Amygdala (tissue), 56 donors: Measurements from ENCODE around the gene ADGRG7.

ENCODE experiments used
- DNase-seq, 56 donors: peaks; one replicate each; lab custom pipeline; 2025; lab: John Stamatoyannopoulos, UW

Gene ADGRG7

DNA sequence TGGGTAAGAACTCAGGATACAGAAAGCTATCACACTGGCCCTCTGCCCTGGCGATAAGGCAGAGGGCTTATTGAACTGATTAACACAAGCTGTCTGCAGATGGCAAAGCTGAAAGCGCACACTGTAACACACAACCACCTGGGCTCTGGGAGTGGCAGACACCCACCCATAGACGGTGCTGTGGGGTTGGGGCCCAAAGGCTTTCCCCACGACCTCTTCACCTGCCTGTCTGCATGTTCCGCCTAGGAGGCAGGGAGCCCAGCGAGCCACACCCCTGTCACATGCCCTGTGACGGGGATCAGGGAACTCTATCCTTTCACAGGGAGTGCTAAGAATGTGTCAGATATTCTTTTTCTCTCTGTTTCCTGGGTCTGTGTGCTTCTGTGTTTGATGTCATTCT, 87.8 kb downstream of the ADGRG7 start:
- DNase-seq = no peak

DNA sequence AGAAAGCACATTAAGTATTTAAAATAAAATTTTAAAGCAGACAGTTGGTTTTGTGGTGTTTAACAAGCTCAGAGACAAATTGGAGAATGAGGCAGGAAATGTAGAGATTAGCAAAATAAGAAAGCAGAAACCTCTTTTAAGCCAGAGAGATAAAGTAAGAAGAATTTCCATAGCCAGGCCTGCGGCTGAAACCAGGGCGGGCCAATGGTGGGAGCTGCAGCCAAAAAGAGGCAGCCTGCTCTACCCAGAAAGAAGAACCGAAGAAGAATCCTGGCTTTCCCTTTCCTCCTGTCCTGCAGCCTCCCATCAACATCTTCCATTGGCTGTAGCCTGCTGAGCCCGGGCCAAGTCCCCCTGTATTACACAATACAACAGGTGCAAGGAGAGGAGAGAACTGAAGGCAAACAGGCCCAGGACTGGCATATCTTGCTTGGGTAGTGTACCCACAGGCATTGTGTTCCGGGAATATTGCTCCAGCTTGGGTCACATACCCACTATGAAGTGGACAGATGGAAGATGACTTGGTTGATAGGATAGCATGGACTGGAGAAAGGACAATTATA, 88.4 kb downstream of the ADGRG7 start:
- no peak for DNase-seq

DNA sequence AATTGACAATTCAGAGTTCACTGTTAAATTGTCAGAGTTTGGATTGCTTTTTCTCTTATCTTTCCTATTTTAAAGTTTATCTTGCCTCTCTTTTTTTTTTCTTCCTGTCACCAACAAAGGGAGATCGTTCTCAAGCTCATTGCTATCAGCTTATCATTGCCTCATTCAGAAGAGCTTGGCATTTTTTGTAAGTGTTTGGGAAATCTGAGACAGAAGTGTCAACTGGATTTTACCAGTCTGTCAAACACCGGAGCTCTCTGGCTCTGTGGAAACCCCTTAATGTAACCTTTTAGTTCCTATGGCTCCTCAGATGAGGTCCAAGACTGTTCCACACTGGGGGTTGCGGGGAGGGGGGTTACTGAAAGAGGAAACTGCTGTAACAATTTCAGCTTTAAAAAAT, 89.3 kb downstream of the ADGRG7 start:
- DNase-seq = no peak

DNA sequence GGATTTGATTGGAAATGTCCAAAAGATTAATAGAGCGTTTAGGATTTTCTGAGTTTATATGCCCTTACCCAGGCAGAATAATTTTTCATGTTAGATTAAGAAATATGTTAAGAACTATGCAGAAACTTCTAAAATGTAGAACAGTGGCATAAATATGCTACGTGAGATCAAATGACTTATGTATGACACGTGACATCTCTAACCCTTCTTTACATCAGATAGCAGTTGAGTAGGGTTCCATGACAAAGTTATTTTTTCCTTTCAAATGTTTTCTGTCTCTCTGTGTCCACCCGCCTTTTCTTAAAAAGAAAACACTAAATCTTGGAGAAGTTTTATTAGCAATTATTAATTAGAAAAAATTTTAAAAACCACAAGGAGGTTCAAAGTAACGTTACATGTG, 91.3 kb downstream of the ADGRG7 start:
- no peak for DNase-seq

DNA sequence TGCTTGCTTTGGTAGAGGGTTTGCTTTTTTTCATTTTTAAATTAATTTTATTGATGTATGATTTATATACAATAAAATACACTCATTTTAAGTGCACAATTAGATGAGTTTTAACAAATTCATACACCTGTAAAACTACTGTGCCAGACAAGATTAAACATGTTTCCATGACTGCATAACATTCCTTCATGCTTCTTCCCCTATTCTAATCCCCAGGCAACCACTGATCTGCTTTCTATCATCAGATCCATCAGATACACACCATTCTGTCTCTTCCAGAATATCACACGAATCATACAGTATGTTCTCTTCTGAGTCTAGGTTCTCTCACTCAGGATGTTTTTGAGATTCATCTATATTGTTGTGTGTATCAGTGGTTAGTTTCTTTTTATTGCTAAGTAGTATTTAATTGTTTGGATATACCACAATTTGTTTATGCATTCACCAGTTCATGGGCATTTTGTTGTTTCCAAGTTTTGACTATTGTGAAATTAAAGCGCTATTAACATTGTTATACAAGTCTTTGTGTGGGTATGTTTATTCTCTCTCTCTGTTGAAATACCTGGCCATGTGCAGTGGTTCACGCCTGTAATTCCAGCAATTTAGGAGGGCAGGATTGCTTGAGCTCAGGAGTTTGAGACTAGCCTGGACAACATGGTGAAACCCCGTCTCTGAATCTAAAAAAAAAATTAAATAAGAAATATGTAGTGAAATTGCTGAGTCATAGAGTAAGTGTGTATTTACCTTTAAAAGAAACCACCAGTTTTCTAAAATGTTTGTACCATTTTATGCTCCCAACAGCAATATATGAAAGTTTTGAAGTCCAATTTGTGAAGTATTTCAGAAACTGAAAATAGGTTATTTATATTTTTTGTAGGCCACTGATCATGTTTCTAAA, 92.9 kb downstream of the ADGRG7 start:
- DNase-seq = no peak

DNA sequence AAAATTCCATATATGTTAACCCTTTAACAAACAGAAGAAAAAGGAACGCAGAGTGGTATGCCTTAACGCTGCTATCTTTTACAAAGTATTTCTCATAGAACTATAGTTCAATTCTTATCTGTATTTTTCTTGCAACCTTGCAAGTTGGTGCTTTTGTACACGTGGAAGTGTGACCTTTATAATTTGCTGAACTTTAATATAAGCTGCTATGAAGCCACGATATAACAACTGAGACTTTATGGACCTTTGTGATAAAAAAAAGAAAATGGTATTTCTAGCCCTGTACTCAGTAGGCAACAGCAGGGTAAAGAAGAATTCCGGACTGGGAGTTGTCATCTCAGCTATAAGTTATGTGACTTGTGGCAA, 93.6 kb downstream of the ADGRG7 start:
- no peak for DNase-seq

DNA sequence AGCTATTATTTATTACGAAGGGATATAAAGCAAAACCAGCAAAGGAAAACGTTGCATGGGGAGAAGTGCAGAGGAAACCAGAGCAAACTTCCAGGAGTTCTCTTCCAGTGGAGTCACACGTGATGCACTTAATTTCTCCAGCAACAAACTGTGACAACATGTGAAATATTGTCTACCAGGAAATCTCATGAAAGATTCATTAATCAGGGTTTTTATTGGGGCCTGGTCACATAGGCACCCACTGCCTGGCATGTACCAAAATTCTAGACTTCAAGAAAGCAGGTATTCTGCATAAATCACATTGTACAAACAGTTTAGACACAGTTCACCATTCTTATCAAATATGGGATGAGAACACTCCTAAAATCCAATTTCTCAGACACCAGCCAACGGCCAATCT, 94.5 kb downstream of the ADGRG7 start:
- no peak for DNase-seq

DNA sequence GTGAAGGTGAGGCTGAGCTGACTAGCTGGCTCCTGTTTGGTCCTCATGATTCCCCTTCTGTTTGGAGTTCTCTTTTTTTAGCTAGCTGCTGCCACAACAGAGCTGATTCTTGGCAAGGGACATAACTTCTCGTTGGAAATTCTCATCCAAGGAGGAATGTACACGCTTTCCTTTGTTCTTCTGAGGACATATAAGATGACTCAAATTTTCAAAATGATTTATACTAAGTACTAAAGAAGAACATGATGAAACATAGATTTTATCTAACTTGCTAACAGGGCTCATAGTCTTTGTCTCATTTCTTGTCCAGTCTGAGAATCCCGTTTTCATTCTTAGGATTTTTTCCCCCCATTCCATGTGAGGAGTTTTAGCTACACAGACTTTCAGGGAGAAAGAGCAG, 97.0 kb downstream of the ADGRG7 start:
- DNase-seq = no peak

DNA sequence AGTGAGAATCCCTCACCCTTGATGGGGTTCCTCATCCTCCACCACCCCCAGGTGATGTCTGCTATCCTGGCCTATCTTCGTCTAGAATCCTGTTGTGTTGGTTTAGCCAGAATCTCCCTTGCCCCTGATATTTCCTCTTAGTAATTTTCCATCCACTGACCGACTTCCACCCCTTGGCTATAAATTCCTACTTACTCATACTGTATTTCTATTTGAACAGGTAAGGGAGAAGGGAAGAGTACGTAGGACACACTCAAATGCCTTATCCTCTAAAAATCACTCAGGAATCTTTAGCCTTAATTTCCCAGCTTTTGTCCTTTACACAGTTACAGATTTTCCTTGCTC, 99.2 kb downstream of the ADGRG7 start:
- DNase-seq = no peak

DNA sequence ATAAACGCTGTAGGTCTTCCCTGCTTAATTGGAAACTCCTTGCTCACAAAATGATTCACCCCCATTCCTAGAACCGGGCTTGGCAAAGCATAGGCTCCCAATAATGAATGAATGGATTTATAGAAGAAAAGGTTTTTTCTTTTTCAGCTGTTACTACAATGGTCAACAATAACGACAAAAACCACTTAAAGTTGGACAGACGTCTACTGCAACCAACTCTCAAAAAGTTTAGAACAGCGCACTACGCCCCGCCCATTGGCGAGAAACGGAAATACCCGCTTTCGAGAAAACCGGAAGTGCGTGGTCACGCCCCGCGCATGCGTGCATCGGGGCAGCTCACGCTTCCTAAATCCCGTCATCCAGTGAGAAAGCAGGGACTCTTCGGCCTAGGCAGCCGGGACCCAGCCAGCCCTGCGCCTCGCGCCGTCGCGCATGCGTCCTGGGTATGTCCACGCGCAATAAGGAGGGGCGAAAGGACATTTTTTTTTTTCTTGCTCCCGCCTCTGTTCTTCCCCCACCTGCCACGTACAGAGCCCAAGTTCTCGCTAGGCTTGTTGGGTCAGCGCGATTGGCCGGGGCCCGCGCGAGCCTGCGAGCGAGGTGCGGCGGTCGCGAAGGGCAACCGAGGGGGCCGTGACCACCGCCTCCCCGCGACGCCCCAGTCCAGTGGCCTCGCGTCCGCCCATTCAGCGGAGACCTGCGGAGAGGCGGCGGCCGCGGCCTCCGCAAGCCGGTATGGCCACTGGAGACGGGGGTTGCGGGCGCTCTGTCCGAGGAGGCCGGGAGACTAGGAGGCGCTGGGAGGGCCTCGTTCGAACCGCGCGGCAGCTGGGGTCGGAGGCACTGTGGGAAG, 99.8 kb downstream of the ADGRG7 start, which contains the start of gene TFG:
TSS of gene TFG (plus strand) at position 506 of the 853 bp plus-strand sequence. CDS start 4,192 bp downstream, outside the sequence.
- peak; percentile 77 to 100 (median 93) for DNase-seq

DNA sequence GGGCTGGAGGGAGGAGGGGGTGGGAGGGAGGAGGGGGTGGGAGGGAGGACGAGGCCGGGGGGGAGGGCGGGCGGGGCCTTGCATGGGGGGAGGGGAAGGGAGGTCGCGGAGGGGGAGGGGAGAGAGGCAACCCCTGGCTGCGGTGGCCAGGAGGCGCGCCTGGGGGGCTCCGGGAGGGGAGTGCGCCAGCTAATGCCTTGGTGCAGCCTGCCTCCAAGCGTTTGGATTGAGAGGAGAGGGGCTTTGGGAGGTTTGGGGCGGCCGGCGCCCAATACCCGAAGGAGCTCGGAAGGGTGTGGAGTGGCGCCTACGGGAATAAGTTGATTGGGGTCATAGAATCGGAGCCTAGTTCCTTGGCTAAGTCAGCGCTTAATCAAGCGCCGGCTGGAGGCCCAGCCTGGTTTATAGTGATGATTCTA, 100.5 kb downstream of the ADGRG7 start:
- peak in 24 of 56 donors; percentile 1 to 67 (median 25) for DNase-seq

DNA sequence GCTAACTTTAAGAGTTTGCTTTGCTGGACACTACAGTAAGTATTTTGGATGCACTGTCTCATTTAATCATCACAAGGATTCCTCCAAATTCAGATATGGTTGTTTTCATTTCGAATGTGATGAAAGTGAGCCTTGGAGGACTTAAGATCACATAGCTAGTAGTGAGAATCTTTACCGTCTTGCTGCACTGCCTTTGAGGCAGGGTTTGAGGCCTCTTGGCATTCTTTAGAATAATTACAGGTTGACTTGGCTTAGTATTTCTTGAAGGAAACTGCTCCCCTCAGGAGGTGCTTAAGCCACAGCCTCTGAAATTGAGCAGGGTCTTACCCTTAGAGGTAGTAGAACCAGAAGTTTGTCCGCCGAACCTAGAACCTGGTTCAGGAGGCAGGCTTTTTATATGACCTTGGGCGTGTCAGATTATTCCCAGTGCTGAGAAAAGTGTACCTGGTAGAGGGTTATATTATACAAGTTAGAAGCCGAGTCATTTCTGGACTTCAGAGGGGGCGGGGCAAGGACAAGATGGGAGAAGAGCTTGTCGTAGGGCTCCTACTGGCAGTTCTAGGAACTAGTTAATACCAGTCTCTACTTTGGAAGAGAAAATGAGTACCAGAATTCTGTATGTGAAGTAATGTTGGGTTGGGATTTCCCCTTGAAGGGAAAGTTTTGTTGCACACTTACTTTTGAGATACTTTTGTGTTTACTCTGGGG, 101.0 kb downstream of the ADGRG7 start:
- peak in 1 of 56 donors; percentile 9 for DNase-seq

DNA sequence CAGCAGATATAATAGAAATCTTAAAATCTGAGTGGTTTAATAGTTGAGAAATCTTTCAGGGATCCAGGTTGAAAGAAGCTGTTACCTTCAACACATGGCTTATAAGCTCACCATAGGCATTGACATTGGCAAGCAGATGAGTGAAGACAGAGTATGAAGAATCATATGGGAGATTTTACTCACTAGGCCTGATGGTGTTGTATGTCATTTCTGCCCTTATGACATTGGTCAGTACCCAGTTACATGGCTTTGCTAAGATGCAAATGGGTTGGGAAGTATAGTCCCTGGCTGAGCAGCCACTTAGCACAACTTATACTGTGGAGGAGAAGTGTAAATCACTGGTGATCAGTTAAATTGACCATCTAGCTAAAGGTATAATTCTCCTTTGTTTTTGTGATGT, 105.8 kb downstream of the ADGRG7 start:
- DNase-seq = no peak

DNA sequence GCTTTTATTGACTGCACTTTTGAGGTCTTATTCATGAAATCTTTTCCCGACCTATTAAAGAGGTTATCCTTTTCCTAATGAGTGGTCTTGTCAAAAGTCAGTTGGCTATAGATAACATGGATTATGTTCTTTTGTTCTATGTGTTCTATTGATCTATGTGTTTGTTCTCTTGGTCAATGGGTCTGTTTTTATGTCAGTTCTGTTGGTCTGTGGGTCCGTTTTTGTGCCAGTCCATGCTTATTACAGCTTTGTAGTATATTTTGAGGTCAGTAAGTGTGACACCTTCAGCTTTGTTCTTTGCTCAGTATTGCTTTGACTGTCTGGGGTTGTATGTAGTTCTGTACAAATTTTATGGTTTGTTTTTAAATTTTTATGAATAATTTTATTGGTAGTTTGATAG, 107.7 kb downstream of the ADGRG7 start:
- DNase-seq = no peak

DNA sequence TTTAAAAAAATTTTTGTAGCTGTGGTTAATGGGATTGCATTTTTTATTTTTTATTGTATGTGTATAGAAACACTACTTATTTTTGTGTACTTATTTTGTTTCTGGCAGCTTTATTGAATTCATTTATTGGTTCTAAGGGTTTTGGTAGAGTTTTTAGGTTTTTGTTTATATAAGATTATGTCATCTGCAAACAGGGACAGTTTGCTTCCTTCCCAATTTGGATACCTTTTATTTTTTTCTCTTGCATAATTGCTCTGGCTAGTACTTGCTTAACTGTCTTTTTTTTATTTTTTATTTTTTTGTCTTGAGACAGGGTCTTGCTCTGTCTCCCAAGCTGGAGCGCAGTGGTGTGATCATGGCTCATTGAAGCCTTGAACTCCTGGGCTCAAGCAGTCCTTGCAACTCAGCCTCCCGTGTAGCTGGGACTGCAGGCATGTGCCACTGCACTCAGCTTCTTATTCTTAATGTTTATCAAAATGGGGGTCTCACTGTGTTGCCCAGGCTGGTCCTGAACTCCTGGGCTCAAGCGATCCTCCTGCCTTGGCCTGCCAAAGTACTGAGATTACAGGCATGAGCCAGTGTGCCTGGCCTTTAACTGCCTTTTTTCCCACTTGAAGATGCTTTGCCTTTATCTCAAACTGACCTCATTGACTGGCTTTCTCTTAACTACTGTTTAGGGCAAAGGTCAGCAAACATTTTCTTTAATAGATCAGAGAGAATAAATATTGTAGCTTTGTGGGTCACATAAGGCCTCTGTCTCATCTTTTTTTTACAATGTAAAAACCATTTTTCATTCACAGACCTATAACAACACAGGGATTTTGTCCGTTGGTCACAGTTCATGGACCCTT, 108.5 kb downstream of the ADGRG7 start:
- DNase-seq = no peak

DNA sequence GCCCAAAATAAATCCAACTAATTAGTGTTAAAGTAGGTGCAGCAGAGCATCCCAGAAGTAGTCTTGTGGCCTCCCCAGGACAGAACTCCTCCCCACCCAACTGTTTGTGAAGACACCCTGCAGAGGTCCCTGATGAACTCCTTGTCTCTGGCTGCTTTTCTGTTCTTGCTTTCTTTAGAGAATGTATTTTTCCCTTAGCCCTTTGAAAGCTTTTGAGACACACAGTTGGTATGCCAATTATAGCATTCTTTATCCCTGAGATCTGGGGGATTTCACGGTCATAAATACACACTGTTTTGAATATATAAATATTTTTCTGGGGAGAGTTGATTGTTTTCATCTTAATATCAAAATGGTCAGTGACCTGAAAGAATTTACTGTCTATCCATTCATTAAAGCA, 109.7 kb downstream of the ADGRG7 start:
- DNase-seq = no peak

DNA sequence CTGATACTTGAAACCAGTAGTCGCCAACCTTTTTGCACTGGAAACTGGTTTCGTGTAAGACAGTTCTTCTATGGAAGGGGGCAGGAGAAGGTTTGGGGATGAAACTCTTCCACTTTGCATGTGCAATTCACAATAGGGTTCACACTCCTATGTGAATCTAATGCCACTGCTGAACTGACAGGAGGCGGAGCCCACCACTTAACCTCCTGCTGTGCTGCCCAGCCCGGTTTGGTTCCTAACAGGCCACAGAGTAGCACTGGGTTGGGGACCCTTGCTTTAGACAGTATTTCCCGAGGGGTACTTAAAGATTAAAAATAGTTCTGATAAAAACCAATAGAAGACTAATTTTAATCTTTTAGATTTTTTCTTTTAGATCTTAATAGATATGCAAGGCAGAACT, 111.0 kb downstream of the ADGRG7 start:
- no peak for DNase-seq

DNA sequence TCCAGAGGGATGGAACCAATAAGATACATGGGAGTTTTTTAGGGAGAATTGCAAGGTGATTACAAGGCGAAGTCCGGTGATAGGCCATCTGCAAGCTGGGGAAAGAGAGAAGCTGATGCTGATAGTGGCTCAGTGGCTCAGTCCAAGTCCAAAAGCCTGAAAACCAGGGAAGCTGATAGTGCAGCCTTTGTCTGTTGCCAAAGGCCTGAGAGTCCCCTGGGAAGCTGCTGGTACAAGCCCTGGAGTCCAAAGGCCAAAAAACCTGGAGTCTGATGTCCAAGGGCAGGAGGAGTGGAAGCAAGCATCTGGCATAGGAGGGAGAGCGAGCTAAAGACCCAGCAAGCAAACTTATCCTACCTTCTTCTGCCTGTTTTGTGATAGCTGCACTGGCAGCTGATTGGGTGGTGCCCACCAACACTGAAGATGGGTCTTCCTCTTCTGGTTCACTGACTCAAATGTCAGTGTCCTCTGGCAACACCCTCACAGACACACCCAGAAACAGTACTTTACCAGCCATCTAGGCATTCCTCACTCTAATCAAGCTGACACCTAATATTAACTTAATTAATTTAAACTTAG, 116.6 kb downstream of the ADGRG7 start:
- no peak for DNase-seq

DNA sequence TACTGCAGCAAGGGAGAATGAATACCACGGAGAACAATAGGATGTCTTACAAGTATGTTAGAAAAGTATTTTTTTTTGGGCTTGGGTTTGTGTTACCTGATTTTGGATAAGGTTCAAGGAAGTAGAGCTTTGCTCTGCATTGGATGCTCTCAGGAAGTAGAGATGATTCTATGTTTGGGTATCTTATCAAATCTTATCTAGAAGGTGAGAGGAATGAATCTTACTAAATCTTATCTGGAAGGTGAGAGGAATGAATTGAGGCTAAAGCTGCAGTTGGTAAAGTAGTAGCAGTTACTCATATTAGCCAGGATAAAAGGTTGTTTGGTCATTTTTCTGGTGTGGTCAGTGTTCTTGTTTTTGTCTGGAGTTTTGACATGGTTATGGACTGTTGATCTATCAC, 117.3 kb downstream of the ADGRG7 start:
- no peak for DNase-seq
